ENCODE data around the gene ZACN. TPM values are rescaled to one million over a fixed set of nuclear protein-coding genes. Genes with fewer than 3 reads are reported as not detected.
"Not testable (repeated sequence)": the region's sequence is repeated elsewhere in the genome, so short reads cannot be mapped to it uniquely, and the experiment has no call there.

The ZACN gene
- total RNA-seq, 2 experiments from 2014 or later = 2.3 to 3.0 TPM

GRCh38 chr17:76075364-76076145 lies 3.4 kb upstream of the ZACN start:
- intact Hi-C loops (cut with micrococcal nuclease) = no loop called here
- ChIA-PET CTCF (interaction anchor here (0.7 to 1.6 kb wide), 3 partner anchors 28 to 204 kb away, joined by 3 to 4 read pairs (median 3); partner anchors contain the start of gene EXOC7), POLR2A (interaction anchor here (0.8 to 2.3 kb wide), 10 partner anchors 11 to 278 kb away, joined by 3 to 6 read pairs (median 4); no protein-coding TSS in a partner anchor)
- no peak for TF ChIP-seq CTCF (IDR thresholded peaks at IDR 0.05)
- H3K4me1 Mint-ChIP-seq (ENCODE audit: low read depth) = peaks cover 46% of the 10 kb centered on the region
- ATAC-seq = no peak
- peaks cover 47% of the 10 kb centered on the region for H3K27me3 Mint-ChIP-seq
- H3K9me3 Mint-ChIP-seq = no peaks in the 10 kb centered on the region
- H3K27ac Mint-ChIP-seq = no peak overlapping the region
- peaks cover 1% of the 10 kb centered on the region for H3K36me3 Mint-ChIP-seq (ENCODE audit: low read depth)
- peak overlapping the region; percentile 19 for H3K4me3 Mint-ChIP-seq
- peak; percentile 28 for DNase-seq

GRCh38 chr17:76076146-76076764 lies 2.7 kb upstream of the ZACN start:
- intact Hi-C loops (cut with micrococcal nuclease) = no loop called here

GRCh38 chr17:76076765-76077583 lies 2.0 kb upstream of the ZACN start:
- ChIA-PET POLR2A (interaction anchor here (0.5 to 2.9 kb wide), 10 partner anchors 9 to 191 kb away, joined by 3 to 10 read pairs (median 4); partner anchors contain the start of gene EXOC7), CTCF (interaction anchor here (0.8 to 1.6 kb wide), 4 partner anchors 13 to 203 kb away, joined by 3 to 4 read pairs (median 4); partner anchors contain the start of gene EXOC7)
- Mint-ChIP-seq H3K27ac (peak overlapping the region; percentile 14), H3K4me1 (ENCODE audit: low read depth) (peaks cover 41% of the 10 kb centered on the region), H3K4me3 (peak overlapping the region; percentile 66), H3K36me3 (ENCODE audit: low read depth) (peaks cover 1% of the 10 kb centered on the region), H3K27me3 (peaks cover 47% of the 10 kb centered on the region), H3K9me3 (no peaks in the 10 kb centered on the region)
- ATAC-seq (peak; percentile 25), DNase-seq (peak; percentile 72)
- TF ChIP-seq CTCF (IDR thresholded peaks at IDR 0.05) = no peak
- intact Hi-C loops (cut with micrococcal nuclease) = no loop called here

More at GRCh38 chr17:76076146-76076764, 2.7 kb upstream of the ZACN start:
- no peak overlapping the region for H3K27ac Mint-ChIP-seq
- peaks cover 41% of the 10 kb centered on the region for H3K4me1 Mint-ChIP-seq (ENCODE audit: low read depth)
- DNase-seq (peak; percentile 19), ATAC-seq (no peak)
- H3K9me3 Mint-ChIP-seq = no peaks in the 10 kb centered on the region
- ChIA-PET CTCF (interaction anchor here (0.7 to 1.6 kb wide), 3 partner anchors 28 to 203 kb away, joined by 3 to 4 read pairs (median 3); partner anchors contain the start of gene EXOC7), POLR2A (interaction anchor here (0.5 to 2.3 kb wide), 7 partner anchors 10 to 45 kb away, joined by 3 to 6 read pairs (median 4); no protein-coding TSS in a partner anchor)
- H3K4me3 Mint-ChIP-seq = peak overlapping the region; percentile 66
- TF ChIP-seq CTCF (IDR thresholded peaks at IDR 0.05) = no peak
- peaks cover 47% of the 10 kb centered on the region for H3K27me3 Mint-ChIP-seq
- H3K36me3 Mint-ChIP-seq (ENCODE audit: low read depth) = peaks cover 1% of the 10 kb centered on the region

GRCh38 chr17:76077584-76078110 lies 1.3 kb upstream of the ZACN start:
- intact Hi-C loops (cut with micrococcal nuclease) = no loop called here

GRCh38 chr17:76078370-76078769 lies 612 bp upstream of the ZACN start:
- not testable (repeated sequence) for H3K27ac Mint-ChIP-seq
- Mint-ChIP-seq H3K27me3 (peaks cover 47% of the 10 kb centered on the region), H3K4me1 (ENCODE audit: low read depth) (peaks cover 41% of the 10 kb centered on the region)

More at GRCh38 chr17:76077584-76078110, 1.3 kb upstream of the ZACN start:
- Mint-ChIP-seq H3K9me3 (no peaks in the 10 kb centered on the region), H3K4me3 (no peak overlapping the region), H3K36me3 (ENCODE audit: low read depth) (peaks cover 1% of the 10 kb centered on the region), H3K4me1 (ENCODE audit: low read depth) (peaks cover 41% of the 10 kb centered on the region), H3K27me3 (peaks cover 47% of the 10 kb centered on the region), H3K27ac (no peak overlapping the region)
- no peak for TF ChIP-seq CTCF (IDR thresholded peaks at IDR 0.05)
- ChIA-PET CTCF (interaction anchor here (0.8 to 1.5 kb wide), 2 partner anchors 14 to 202 kb away, joined by 3 to 4 read pairs; no protein-coding TSS in a partner anchor), POLR2A (interaction anchor here (0.9 to 2.9 kb wide), 8 partner anchors 11 to 308 kb away, joined by 3 to 10 read pairs (median 4); partner anchors contain the start of gene EXOC7)
- ATAC-seq = no peak
- DNase-seq = no peak

More at GRCh38 chr17:76078370-76078769, 612 bp upstream of the ZACN start:
- CTCF ChIA-PET = interaction anchor here (1.5 kb wide), 1 partner anchor 201 kb away, joined by 4 read pairs; no protein-coding TSS in a partner anchor
- H3K36me3 Mint-ChIP-seq (ENCODE audit: low read depth); H3K9me3 Mint-ChIP-seq; H3K4me3 Mint-ChIP-seq; ATAC-seq; intact Hi-C loops (cut with micrococcal nuclease); DNase-seq: not testable (repeated sequence)
- POLR2A ChIA-PET = interaction anchor here (1.0 to 2.9 kb wide), 7 partner anchors 11 to 307 kb away, joined by 3 to 10 read pairs (median 4); partner anchors contain the start of gene EXOC7
